Activated T-cell treated with anti-CD3 and anti-CD28 coated beads, Interleukin-2, amount 50 U/mL, for 1 hour (primary cell): ENCODE measurements around the gene GRK2.

Experiments
- DNase-seq: peaks from one replicate; pipeline ENCODE4 v3.0.0-alpha.2; 2020

GRK2 gene

DNA sequence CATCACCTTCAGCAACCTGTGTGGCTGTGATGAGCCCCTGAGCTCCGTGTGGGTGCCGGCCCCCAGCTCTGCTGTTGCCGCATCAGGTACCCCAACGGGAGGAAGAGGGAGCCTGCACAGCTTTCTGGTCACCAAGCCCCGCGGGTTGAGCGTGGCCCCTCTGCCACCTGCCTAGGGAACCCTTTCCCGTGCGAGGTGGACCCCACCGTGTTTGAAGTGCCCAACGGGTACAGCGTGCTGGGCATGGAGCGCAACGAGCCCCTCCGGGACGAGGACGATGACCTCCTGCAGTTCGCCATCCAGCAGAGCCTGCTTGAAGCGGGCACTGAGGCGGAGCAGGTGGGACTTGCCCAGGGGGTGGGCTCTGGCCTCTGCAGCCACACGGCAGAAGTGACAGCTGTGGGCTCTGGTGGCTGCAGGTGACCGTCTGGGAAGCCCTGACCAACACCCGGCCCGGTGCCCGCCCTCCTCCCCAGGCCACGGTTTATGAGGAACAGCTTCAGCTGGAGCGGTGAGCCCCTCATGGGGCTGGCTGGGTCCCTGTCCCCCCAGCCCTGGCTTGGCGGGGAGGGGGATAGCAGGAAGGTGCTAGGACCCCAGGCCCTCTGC is 35.1 kb downstream of the GRK2 start:
- DNase-seq: no peak

DNA sequence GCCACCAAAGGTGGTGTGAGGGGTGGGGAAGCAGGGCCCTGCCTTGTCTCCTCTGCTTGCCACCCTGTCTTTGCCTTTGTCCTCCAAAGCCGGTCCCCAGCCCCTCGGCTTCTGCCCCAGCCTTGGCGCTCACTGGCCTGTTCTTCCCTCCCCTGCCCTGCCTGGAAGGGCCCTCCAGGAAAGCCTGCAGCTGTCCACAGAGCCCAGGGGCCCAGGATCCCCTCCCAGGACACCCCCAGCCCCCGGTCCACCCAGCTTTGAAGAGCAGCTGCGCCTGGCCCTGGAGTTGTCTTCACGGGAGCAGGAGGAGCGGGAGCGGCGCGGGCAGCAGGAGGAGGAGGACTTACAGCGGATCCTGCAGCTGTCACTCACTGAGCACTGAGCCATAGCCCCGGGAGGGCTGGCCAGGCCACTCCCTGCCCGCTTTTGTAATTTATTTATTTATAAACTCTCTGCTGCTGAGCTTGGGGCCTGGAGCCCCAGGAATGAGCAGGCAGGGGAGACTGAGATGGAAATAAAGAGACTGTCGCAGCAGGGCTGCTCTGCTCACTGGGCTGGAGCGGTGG is 35.8 kb downstream of the GRK2 start:
- no peak for DNase-seq

DNA sequence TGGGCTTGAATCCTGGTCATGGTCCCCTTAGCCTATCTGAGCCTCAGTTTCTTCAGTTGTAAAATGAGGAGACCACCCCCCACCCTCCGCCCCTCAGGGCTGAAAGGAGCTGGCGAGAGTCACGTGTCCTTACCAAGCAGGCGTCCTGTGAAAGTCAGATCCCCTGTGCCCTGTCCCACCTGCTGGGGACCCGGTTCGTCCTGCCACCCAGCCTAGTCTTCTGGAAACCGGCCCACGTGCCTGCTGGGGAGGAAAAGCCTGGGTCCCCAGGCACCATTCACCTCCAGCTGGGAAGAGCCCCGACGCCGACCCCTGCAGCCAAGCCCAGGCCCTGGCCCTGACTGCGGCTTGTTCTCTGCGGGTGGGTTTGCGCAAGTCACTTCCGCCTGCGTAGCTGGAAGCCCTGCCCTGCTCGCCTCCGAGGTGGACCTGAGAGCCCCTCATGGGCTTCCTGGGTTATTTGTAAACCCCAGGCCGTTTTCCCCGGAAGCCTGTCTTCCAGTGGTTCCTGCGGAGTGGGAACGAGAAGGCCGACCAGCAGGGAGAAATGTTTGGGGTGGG is 36.4 kb downstream of the GRK2 start:
- no peak for DNase-seq

DNA sequence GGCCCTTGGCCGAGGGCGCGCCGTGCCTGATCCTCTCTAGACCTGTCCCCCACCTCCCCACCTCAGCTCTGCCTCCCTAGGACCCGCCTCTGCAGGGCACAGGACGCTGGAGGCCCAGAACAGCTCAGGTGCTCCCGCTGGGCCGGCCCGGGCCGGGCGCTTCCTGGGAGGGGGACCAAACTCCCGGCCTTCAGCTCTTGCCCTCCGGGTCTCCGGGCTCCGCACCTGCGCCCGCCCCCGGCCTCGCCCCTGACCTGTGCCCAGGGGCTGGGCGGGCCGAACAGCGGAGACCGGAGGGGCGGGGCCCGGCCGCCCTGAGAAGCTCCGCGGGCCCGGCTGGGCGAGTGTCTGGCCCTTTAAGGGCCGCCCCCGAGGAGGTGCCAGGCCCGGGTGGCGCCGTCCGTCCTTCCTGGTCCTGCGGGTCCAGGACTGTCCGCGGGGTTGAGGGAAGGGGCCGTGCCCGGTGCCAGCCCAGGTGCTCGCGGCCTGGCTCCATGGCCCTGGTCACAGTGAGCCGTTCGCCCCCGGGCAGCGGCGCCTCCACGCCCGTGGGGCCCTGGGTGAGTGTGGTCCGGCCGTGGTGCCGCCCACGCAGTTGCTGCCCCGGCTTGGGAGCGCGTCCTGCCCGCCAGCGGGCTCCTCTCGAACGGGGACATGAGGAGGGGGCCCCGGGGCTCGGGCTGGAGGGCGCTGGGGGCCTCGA is 37.0 kb downstream of the GRK2 start, which contains the start of gene SSH3:
Gene SSH3 (plus strand): TSS at position 399 of the 703 bp plus-strand sequence. CDS start 96 bp downstream, at position 495.
- DNase-seq: peak; percentile 52

DNA sequence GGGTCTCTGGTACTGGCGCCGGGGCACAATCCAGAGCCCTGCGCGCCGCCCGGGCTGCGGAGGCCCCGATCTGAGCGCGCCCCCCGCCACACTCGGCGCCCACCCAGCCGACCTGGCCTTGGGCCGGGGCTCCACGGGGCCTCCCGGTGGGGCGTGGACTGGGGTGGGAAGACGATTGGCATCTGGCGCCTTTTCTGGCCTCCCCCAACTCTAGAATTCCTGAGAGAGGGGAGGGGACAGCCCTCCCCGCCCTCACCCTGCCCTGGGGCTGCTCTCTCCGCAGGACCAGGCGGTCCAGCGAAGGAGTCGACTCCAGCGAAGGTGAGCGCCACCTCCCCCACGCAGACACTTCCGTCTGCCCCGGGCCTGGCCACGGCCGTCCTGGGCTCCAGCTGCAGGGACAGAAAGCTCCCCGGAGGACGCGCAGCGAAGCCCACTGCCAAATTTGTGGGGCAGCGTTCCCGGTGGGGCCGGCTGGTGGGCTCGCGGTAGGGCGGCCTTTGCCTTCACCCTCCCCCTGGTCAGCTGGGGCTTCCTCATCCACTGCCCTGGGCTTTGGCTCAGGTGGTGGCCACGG is 37.6 kb downstream of the GRK2 start:
- no peak for DNase-seq

DNA sequence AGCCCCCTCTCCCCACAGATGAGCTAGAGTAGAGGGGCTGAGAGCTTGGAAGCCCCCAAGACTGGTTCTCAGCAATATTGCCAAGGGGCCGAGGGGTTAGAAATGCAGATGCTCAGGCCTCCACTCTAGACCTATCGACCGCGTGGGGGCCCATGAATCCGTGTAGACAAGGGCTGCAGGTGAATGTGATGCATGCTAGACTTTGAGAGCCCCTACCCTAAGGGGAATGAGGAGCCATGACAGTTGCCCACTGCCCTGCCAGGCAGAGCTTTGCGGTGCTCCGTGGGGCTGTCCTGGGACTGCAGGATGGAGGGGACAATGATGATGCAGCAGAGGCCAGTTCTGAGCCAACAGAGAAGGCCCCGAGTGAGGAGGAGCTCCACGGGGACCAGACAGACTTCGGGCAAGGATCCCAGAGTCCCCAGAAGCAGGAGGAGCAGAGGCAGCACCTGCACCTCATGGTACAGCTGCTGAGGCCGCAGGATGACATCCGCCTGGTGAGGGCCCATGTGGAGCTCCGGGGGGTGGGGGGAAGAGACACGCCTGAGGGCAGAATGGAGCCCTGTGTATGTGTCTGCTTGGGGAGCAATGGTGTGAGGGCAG is 38.3 kb downstream of the GRK2 start:
- no peak for DNase-seq

DNA sequence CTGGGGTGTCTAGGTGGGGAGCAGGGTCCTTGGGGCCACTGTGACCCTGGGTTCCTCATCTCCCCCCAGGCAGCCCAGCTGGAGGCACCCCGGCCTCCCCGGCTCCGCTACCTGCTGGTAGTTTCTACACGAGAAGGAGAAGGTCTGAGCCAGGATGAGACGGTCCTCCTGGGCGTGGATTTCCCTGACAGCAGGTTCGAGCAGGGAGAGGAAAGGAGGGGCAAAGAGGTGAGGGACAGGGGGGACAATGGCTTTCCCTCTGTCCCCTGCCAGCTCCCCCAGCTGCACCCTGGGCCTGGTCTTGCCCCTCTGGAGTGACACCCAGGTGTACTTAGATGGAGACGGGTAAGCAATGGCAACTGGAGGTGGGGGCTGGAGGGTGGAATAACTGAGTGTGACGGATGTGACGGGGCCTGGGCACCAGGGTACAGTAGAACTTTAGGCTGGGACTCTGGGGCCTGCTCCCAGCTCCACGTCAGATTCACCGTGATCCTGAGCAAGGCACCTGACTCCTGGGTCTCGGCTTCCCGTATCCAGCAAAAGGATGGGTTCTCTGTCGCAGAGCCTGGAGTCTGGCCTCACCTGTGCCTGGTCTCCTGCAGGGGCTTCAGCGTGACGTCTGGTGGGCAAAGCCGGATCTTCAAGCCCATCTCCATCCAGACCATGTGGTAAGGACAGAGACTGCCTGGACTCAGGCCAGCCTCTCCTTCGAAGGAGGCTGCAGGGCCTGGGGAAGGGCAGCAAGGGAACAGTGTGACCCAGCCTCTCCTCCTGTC is 40.7 kb downstream of the GRK2 start:
- no peak for DNase-seq

DNA sequence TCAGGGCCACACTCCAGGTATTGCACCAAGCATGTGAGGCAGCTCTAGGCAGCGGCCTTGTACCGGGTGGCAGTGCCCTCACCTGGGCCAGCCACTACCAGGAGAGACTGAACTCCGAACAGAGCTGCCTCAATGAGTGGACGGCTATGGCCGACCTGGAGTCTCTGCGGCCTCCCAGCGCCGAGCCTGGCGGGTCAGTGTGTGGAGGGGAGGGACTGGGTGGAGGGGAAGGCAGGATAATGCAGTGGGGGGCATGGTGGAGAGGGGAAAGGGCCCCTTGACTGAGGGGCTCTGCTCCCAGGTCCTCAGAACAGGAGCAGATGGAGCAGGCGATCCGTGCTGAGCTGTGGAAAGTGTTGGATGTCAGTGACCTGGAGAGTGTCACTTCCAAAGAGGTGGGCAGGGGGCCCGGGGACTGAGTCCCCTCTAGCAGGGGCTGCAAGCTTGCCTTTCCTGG is 41.3 kb downstream of the GRK2 start:
- no peak for DNase-seq

DNA sequence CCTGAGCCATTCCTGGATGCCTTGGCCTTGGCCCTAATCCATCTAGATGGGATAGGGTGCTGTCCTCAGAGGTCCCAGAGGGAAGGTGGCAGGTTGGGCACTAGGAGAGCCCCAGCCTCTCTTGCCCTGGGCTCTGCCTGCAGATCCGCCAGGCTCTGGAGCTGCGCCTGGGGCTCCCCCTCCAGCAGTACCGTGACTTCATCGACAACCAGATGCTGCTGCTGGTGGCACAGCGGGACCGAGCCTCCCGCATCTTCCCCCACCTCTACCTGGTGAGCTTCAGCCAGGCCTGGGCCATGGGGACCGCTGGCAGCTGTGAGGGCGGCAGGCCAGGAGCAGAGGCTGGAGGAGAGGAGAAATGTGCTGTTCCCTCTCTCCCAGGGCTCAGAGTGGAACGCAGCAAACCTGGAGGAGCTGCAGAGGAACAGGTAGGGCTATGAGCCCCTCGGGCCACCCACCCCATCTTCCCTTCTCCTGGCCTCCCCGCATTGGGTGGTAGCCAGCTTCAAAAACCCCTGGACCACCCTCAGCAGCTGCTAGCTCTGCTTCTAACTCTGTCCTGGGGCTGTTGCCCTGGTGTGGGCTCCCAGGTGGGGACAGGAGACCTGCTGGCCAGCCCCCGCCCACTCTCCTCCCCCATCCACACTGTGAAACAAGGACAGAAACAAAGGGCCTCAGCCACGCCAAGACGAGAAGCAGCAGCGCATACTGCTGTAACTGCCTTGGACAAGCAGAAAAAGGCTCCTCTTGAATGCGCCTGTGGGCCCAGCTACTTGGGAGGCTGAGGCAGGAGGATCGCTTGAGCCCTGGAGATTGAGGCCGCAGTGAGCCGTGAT is 42.0 kb downstream of the GRK2 start:
- no peak for DNase-seq

DNA sequence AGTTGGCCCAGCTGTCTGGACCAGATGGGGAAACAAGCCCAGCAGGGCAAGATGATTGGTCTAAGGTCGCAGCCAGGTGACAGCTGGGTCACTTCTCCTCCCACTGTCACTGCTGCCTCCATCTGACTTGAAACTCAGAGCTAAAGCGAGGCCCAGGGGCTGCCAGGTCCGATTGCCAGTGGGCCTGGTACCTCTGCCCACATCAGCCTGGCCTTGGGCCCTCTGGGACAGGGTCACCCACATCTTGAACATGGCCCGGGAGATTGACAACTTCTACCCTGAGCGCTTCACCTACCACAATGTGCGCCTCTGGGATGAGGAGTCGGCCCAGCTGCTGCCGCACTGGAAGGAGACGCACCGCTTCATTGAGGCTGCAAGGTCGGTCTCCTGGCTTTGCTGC is 42.9 kb downstream of the GRK2 start:
- DNase-seq: no peak

DNA sequence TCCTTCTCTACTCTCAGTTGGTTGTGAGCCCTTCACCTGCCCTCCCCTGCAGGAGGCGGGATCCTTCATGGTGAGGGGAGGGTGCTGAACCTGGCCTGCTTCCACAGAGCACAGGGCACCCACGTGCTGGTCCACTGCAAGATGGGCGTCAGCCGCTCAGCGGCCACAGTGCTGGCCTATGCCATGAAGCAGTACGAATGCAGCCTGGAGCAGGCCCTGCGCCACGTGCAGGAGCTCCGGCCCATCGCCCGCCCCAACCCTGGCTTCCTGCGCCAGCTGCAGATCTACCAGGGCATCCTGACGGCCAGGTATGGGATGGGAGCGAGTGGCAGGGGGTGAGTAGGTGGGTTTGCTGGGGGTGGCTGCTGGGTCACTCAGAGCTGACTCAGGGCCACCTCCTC is 43.4 kb downstream of the GRK2 start:
- no peak for DNase-seq

DNA sequence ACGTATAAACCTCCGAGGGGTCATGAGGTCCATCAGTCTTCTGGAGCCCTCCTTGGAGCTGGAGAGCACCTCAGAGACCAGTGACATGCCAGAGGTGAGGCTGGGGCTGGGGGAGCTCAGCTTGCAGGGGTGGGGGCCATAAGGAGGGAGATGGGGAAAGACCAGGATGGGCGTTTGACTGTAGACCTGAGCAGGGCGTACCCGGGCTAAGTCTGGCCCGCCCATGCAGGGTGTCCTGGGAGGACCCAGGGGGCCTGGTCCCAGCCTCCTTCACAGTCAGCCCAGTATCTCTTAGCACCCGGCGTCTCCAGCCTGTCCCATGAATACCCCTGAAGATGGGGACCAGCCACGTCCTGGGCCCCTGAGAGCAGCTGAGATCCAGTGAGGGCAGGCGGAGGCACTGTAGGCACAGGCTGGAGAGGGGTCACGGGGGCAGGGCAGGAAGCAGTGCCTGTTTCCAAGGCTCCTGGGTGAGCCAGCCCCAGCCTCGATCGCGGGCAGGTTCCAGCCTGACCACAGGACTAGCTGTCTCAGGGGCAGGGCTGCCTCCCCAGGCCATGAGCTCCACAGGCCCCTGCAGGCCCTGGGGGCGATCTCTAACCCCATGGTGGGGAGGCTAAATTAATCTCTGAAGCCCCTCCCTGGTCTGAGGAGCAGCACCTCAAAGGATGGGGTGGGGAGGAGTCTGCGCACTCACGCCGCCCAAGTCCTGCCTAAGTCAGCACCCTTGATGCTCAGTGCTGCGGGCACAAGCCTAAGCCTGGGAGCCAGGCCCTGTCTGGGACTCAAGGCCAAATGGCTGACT is 44.2 kb downstream of the GRK2 start:
- no peak for DNase-seq

DNA sequence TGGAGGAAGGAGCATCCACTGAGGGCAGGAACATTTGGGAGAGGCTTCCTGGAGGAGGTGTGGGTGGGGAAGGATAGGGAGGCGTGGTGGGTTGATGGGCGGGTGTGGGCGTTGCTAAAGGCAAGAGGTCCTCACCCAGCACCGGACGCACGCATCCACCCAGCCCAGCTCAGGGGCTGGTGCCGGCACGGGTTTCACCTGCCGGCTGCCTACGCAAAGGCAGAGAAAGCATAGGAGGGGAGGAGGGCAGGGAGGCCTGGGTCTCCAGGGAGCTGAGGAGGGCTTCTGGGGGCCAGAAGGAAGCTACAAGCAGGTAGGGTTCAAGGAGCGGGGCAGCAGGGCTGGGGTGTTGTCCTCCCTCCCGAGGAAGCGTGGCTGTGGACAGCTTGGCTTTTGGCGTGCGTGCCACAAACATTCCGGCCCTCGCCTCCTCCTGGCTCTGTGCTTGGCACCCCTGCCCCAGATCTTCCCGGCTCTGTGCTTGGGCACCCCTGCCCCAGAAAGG is 44.8 kb downstream of the GRK2 start:
- DNase-seq: no peak

DNA sequence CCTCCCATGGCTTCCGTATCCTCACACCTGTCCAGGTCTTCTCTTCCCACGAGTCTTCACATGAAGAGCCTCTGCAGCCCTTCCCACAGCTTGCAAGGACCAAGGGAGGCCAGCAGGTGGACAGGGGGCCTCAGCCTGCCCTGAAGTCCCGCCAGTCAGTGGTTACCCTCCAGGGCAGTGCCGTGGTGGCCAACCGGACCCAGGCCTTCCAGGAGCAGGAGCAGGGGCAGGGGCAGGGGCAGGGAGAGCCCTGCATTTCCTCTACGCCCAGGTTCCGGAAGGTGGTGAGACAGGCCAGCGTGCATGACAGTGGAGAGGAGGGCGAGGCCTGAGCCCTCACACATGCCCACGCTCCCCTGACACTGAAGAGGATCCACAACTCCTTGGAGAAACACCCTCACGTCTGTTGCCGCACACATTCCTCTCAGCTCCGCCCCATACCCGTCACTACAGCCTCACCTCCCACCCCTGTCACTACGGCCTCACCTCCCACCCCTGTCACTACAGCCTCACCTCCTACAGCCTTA is 45.3 kb downstream of the GRK2 start:
- DNase-seq: no peak

DNA sequence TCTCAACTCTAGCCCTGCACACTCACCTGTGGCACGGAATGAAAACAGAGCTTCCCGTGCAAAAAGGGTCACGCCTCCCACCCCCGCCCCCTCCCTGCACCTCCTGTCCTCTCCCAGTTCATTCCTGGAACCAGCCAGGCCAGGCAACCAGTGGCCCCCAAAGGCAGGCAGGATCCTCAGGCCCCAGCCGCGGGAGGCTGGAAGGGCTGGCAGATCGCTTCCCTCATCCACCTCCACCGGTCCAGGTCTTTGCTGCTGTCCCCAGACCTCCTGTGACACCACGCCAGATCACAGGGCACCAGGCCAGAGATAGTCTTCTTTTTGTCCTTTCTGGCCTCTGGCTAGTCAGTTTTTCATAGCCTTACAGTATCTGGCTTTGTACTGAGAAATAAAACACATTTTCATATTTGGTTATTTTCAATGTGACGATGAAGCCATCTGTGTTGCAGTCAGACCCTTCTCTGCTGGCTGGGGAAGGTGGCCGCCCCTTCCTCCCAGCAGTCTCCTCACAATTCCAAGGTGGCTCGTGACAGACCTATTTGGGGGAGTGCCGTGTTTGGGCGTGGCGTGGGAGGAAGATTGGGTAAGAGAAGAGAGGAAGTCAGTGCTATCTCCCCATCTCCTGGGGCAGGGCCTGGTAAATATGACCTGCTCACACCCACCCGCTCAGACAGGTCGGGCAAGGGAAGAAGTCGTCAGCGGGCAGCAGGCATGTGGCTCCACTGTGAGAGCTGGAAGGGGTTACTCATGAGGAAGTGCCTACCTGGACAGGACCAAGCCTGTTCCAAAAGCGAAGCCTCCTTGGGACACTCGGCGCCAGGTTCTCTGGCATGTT is 46.1 kb downstream of the GRK2 start:
- peak; percentile 52 for DNase-seq

DNA sequence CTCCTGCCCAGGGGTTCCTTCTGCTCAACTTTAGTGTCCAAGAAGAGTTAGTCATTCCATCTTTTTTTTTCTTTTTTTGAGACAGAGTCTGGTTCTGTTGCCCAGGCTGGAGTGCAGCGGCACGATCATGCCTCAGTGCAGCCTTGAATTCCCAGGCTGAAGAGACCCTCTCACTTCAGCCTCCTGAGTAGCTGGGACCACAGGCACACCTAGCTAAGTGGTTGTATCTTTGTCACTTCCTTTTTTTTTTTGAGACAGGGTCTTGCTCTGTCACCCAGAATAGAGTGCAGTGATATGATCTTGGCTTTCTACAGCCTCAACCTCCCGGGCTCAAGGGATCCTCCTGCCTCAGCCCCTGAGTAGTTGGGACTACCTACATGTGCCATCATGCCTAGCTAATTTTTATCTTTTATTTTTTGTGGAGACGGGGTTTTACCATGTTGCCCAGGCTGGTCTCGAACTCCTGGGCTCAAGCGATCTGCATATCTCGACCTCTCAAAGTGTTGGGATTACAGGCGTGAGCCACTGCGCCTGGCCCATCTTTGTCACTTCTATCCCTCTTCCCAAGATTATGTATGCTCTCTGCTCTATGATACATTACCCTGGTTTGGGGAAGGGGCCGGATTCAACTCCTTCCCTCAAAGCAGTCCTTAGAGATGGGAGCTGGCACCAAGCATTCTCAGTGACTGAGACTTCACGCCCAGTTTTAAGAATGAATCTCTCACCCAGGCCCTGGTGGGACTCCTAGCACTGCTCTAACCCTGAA is 47.0 kb downstream of the GRK2 start:
- no peak for DNase-seq

DNA sequence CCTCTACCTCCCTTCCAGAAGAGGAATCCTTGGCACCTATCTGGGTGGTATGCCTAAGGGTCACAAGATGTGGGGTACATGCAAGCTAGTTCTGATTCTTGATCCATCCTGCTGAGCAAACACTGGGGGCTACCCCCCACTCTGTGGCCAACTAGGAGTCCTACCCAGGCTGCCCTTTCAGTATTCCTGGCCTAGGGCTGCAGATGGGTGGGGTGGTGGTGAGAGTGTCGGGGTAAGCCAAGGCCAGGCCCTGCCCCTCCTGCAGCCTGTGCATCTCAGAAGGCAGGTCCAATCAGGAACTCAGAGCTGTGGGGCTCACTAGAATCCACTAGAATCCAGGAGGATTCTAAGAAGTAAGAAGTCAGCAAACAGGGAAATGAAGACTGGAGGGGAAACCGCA is 47.9 kb downstream of the GRK2 start:
- DNase-seq: no peak

DNA sequence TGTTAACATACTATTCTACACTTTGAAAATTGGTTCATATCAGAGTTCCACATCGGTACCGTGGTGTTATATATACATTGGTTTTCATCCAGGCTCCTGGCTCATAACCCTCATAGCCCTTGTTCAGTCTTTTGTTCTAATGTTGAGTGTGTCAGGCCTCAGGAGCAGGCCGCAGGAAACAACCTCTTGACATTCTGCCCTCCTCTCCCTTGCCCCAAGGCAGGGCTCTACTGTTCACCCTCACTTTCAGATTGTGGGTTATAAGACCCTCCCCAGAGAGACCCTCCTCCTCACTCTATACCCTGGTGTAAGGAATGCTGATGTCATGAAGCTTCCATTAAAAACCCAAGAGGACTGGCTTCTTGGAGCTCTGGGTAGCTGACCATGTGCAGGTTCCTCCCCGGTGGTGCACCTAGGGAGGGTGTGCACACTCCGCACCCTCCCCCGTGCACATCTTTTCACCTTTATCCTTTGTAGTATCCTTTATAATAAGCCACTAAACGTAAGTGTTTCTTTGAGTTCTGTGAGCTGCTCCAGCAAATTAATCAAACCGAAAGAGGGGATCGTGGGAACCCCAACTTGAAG is 49.1 kb downstream of the GRK2 start:
- DNase-seq: no peak
